NCI-H128 (cell line): ENCODE measurements around the gene GNA14.
"Not testable (repeated sequence)": the region's sequence is repeated elsewhere in the genome, so short reads cannot be mapped to it uniquely, and the experiment has no call there.

Source experiments
- DNase-seq: peaks from one replicate; lab custom pipeline; 2025; ENCODE audit not compliant: unreplicated experiment; lab: John Stamatoyannopoulos, UW

GNA14 gene

DNA sequence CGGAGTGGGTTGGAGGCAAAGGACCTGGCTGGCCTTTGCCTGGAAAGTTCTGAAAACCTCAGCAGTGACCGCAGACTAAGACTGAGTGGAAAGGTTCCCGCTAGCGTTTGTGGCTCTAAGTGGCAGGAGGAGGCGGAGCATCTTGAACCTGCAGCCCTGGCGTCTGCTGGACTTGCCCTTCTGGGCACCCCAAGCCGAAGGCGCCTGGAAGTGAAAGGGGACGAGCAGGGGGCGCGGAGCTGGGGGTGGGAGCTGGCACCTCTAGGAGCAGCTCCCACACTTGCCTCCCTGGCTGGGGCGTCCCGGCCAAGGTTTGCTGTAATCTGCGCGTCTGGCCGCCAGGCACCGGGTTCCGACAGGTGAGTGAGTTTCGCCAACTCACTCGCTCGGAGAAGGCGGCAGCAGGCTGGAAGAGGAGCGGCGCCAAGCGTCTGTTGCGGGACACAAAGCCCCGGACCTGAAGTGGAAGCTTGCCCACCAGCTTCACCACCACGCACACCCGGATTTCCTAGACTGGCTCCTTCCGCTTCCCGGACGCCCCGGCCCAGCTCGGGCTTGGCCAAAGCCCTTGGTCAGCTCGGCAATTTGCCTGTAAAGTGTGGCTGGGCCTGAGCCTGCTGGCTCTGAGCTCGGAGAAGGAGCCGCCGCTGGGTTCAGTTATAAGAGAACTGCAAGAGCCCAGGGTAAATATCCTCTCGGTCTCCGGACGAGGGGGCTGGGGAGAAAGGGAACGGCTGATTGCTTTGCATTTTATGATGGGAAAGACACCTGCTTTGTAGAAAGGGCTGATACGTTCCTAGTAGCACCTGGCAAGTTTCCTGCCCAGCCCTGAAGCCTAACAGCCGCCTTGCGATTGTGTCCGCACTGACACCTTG, at the start of gene GNA14:
Gene GNA14 (minus strand): TSS at position 89 of the 875 bp plus-strand sequence. CDS start 529 bp downstream, outside the sequence.
- no peak for DNase-seq

DNA sequence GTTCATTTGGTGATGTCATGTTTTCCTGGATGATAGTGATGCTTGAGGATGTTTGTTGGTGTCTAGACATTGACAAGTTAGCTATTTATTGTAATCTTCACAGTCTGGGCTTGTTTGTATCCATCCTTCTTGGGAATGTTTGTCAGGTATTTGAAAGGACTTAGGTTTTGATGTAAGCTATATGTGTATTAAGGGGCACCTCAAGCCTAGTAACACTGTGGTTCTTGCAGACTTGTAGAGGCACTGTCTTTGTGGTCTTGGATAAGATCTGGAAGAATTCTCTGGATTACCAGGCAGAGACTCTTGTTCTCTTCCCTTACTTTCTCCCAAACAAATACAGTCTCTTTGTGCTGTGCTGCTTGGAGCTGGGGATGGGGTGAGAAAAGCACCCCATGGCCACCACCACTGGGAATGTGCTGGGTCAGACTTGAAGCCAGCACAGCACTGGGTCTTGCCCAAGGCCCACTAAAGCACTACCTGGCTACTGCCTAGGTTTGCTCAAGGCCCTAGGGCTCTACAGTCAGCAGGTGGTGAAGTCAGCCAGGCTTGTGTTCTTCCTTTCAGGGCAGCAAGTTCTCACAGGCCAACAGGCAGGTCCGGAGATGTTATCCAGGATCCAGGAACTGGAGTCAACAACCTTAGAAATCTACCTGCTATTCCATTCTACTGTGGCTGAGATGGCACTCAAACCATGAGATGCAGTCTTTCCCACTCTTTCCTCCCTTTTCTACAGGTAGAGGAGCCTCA, 49.3 kb upstream of the GNA14 start:
- DNase-seq: no peak

GRCh38 chr9:77690723-77691122, 42.6 kb upstream of the GNA14 start:
- DNase-seq: not testable (repeated sequence)

DNA sequence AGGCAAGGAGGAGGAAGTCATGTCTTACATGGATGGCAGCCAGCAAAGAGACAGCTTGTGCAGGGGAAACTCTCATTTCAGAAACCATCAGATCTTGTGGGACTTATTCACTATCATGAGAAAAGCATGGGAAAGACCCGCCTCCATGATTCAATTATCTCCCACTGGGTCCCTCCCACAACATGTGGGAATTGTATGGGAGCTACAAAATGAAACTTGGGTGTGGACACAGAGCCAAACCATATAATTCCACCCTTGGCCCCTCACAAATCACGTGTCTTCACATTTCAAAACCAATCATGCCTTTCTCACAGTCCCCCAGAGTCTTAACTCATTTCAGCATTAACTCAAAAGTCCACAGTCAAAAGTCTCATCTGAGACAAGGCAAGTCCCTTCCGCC, 42.0 kb upstream of the GNA14 start:
- not testable (repeated sequence) for DNase-seq

DNA sequence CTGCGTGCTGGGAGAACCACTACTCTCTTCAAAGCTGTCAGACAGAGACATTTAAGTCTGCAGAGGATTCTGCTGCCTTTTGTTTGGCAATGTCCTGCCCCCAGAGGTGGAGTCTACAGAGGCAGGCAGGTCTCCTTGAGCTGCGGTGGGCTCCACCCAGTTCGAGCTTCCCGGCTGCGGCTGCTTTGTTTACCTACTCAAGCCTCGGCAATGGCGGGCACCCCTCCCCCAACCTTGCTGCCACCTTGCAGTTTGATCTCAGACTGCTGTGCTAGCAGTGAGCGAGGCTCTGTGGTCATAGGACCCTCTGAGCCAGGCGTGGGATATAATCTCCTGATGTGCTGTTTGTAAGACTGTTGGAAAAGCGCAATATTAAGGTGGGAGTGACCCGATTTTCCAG, 39.6 kb upstream of the GNA14 start:
- DNase-seq: not testable (repeated sequence)

- DNase-seq: no peak
Observed at GRCh38 chr9:77680581-77680980, 32.5 kb upstream of the GNA14 start.

DNA sequence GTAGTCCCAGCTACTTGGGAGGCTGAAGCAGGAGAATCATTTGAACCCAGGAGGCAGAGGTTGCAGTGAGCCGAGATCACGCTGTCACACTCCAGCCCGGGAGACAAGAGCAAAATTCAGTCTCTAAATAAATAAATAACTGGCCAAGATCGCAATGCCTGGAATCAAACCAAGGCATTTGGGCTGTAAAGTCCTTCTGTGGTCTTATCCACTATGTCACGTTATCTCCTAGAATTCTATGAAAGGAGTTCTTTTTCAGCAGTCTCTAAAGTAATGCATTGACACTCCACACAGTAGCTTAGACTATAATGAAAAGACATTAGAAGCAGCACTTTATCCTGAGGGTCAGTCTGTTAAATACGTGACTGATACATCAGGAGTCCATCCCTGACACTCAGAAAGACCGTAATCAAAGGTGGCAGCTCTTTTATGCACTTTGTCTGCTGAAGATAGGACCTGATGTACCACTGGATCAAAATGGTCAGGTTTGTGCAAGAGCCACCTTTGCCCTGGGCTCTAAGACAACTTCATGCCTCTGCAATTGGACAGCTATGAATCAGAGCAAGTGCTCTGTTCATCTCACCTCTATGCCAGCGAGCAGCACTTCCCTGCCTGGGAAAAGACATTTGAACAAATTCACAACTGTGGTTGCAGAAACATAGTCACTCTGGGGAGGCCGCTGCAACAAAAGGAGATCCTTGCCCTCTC, 31.7 kb upstream of the GNA14 start:
- DNase-seq: no peak

GRCh38 chr9:77679088-77679487, 31.0 kb upstream of the GNA14 start:
- no peak for DNase-seq

GRCh38 chr9:77677957-77678535, 29.9 kb upstream of the GNA14 start:
- DNase-seq: no peak

DNA sequence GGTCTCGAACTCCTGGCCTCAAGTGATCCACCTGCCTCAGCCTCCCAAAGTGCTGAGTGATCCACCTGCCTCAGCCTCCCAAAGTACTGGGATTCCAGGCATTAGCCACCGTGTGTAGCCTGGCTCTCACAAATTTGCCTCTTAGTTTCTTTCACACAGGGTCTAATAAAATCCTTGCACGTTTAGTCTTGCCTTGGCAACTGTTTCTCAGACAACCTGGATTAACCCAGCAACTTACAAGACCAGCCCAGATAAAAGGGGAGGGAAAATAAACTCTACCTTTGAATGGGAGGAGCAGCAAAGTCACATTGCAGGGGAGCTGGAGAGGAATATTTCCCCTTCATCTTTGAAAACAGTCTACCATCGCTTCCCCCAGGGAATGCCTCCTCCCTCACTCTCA, 29.3 kb upstream of the GNA14 start:
- DNase-seq: no peak

DNA sequence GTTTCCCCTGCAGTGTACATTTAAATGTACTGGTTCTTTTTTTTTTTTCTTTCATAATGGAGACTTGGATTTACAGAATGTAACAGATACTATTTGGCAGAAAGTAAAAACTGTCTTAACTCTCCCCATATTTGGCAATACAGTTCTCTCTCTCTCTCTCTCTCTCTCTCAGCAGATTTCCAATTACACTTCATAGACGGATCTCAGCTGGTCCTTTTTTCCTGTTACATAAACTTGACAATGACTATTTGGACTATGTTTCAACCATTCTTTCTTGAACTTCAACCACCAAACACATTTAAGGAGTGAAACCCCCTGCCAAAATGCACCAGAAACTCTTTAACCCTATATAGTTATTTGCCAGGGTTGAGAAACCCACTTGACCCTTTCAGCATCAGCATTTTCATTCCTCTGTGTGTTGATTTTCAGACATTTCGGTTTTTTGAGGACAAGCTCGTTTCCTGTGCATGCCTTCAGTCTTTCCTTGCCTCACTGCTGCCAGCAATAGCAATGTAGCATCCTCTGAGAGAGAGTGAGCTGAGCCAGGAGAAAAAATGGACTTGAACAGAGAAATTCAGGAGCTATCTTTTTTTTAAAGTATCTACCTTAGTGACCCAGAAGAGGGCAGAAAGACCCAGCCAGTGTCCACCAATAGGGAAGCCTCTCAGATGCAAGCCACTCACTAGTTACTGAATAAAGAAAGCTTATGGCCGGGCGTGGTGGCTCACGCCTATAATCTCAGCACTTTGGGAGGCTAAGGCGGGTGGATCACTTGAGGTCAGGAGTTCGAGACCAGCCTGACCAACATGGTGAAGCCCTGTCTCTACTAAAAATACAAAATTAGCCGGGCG, 26.0 kb upstream of the GNA14 start:
- DNase-seq: no peak

- no peak for DNase-seq
Observed at GRCh38 chr9:77672183-77672582, 24.1 kb upstream of the GNA14 start.

GRCh38 chr9:77667151-77667550, 19.0 kb upstream of the GNA14 start:
- no peak for DNase-seq

- no peak for DNase-seq
Observed at GRCh38 chr9:77663754-77664153, 15.6 kb upstream of the GNA14 start.

DNA sequence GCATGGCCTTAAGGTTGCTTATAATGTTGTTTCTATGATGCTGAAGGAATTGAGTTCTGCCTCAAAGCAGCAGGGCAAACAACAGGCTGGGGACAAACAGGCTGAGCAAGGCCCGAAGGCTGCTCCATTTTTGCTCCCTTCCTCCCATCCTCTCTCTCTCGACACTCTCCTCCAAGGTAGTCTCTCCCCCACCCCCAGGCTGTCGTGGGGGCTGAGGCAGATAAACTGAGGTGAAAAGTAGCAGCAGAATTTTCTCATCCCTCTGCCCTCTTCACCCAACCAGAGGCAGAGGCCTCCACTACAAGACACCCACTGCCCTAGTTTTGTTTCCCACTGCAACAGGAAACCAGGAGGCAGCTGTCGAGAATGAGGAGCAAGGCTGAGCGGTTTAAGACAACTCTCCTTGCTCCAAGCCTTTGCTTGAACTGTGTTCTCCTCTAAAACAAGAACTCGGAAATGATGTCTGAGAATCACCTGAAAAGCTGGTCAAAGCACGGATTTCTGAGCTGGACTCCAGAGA, 13.5 kb upstream of the GNA14 start:
- no peak for DNase-seq

DNA sequence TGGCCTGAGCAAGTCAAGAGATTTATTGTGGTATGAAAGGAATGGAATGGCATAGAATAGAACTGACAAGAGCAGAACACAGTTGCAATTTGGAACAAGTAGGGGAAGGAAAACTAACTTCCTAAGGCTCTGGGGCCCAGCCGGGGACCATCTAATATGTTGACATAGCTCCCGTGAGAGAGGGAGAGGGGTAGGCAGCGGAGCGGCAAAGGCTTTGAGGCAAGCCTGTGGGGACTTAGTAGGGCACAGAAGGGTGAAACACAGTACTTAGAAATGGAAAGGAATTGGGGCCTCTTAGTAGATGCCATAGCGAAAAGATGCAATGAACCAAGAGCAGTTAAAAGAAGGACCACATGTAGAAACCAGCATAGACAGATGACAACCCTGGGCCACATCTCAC, 11.8 kb upstream of the GNA14 start:
- DNase-seq: no peak

- DNase-seq: no peak
Observed at GRCh38 chr9:77651203-77651602, 3.1 kb upstream of the GNA14 start.

DNA sequence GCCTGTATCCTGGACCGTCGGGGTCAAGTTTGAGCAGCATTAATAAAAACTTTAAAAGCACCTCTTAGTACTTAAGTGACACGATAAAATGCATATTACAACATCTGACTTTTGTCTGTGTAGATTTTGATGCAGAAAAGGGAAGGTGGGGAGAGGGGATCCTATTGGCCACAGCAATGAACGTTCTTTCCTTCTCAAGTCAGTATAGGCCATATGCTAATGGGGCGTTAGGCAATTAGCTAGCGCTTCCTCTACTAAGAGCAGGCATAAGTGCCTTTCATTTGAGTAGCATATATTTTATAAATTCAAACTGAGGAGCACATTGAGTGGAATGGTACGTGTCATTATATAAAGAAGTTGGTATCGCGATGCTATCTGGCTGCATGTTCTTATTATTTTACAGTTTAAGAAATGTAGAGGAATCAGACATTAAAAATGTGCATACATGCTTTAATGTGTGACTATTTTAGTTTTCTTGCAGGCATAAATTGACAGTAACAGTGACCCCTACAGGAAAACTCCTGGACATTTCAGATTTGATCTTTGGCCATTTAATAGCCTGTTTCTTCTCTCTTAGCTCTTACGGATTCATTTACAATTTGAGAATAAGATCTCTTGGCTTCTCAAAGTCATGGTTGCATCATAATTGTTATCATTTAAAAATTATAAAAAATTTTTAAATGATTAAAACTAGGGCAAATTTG, 1.1 kb upstream of the GNA14 start:
- DNase-seq: no peak
